GM19025 (cell line): Measurements from ENCODE around the gene CDC25B.
A peak's percentile ranks its signal among the peaks of the same experiment; 100 is the strongest.
"Not testable (repeated sequence)": the region's sequence is repeated elsewhere in the genome, so short reads cannot be mapped to it uniquely, and the experiment has no call there.

Experiments
- ATAC-seq: cut with Tn5 transposase; IDR thresholded peaks from one replicate; pipeline ENCODE4 v1.9.1; 2021; ENCODE audit warnings: mild to moderate bottlenecking, low read depth, moderate library complexity; ENCODE audit not compliant: unreplicated experiment

Gene CDC25B

GRCh38 chr20:3820901-3821727 is 25.0 kb downstream of the CDC25B start:
- peak; percentile 1 for ATAC-seq

DNA sequence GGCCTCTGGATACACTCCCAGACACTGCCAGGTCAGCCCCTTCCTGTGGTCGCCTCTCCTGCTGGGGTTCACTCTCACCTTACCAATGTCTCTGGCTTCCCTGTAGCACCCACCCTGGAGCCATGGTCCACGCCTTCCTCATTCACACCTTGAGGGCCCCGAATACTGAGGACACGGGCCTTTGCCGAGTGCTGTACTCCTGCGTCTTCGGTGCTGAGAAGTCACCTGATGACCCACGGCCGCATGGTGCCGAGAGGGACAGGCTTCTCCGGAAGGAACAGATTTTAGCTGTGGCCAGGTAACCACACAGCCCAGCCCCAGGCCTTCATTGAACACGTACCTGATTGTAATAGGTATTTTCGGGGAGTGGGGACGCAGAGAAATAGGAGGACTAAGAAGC is 25.9 kb downstream of the CDC25B start:
- no peak for ATAC-seq

- no peak for ATAC-seq
Observed at GRCh38 chr20:3823881-3824280, 27.8 kb downstream of the CDC25B start.

GRCh38 chr20:3825526-3825925 is 29.4 kb downstream of the CDC25B start:
- no peak for ATAC-seq

DNA sequence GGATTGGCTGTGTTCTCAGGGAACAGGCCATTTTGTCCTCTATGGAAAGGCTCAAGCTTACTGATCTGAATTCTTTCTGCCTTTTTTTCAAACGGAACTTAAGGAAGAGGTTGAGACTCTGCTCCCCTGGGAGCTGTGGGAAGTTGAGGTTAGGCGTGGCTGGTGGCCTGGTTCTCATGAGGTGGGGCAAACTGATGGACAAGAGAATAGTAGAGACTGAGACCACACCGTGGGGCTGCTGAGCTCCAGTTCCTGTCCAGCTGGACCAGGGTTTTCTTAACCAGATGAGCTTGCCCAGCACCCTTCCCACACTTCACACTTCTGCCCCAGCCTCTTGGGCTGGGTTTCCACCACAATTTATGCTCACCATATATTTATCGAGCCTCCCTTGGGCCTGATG is 30.3 kb downstream of the CDC25B start:
- no peak for ATAC-seq

- ATAC-seq: no peak
Observed at GRCh38 chr20:3828798-3829197, 32.7 kb downstream of the CDC25B start.

DNA sequence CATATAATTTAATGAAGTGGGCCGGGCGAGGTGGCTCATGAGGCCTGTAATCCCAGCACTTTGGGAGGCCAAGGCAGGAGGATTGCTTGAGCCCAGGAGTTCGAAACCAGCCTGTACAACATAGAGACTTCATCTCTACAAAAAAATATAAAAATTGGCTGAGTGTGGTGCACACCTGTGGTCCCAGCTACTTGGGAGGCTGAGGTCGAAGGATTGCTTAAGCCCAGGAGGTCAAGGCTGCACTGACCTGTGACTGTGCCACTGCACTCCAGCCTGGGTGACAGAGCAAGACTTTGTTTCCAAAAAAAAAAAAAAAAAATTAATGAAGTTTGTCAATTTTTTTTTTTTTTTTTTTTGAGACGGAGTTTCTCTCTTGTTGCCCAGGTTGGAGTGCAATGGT is 33.8 kb downstream of the CDC25B start:
- not testable (repeated sequence) for ATAC-seq

GRCh38 chr20:3836132-3836531 is 40.0 kb downstream of the CDC25B start:
- ATAC-seq: no peak

GRCh38 chr20:3839328-3839727 is 43.2 kb downstream of the CDC25B start:
- ATAC-seq: no peak

- not testable (repeated sequence) for ATAC-seq
Observed at GRCh38 chr20:3840201-3840600, 44.1 kb downstream of the CDC25B start.

DNA sequence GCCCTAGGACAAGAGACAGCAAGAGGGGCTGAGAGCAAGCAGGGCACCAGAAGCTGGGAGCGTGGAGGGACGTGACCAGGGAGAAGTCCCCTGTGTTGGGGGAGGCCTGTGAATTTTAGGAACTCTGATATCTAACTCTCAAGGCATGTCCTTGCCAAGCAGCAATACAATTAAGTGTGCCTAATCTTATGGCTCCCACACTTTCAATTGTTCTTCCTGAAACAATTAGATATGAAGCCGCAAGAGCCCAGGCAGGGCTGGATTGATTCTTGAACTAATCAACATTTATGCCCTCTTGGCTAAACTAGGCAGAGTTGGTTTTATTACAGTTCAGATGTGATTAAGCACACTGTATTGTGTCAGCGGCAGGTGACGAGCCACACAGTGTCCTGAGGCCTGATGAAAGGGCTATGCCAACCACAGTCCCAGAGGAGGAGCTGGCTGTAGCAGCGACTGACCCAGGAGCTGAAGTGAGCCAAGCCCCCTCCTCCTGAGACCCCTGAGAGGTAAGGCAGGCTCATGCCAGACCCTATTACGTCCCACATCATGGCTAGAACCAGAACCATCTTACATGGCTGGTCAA is 46.3 kb downstream of the CDC25B start:
- no peak for ATAC-seq

GRCh38 chr20:3843490-3843889 is 47.4 kb downstream of the CDC25B start:
- no peak for ATAC-seq

GRCh38 chr20:3843990-3844619 is 48.0 kb downstream of the CDC25B start:
- ATAC-seq: not testable (repeated sequence)

DNA sequence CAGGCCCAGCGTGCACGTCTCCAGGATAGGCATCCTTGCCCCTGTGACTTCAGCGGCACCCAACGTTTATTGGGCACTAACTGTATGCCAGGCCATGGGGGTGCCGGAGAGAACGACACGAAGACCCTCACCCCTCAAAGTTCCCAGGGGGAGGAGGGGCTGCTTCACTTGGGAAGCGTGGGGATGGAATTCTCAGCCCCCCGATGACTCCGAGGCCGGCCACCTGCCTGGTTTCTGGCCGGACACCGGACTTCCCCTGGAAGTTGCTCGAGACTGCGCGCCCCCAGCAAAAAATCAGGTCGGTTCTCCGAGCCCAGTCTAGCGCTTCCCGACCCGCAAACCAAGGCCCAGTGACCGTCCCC is 50.2 kb downstream of the CDC25B start:
- no peak for ATAC-seq

- ATAC-seq: peak; percentile 97
Observed at GRCh38 chr20:3846740-3847428, 50.8 kb downstream of the CDC25B start, which contains the start of gene MAVS. Gene MAVS (plus strand): TSS chr20:3846834. CDS start chr20:3854625, 7,791 bp downstream.

GRCh38 chr20:3847429-3847940 is 51.4 kb downstream of the CDC25B start:
- no peak for ATAC-seq

- no peak for ATAC-seq
Observed at GRCh38 chr20:3848565-3848964, 52.5 kb downstream of the CDC25B start.

DNA sequence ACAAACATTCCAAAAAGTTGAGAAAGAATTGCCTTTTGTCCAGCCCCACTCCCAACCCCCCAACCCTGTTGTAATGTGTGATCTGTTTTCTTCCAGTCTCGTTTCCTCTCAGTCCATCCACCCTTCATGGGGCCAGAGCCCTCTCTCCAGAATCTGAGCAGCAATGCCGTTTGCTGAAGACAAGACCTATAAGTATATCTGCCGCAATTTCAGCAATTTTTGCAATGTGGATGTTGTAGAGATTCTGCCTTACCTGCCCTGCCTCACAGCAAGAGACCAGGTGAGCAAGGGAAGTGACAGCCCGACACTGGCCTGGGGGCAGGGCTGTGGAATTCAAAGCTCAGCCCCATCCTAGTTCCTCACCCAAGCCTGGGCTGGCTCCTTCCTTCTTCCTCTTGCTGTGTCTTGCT is 58.4 kb downstream of the CDC25B start:
- ATAC-seq: no peak
